GM19455 (cell line): ENCODE data around the gene PTCD1.
A peak's percentile ranks its signal among the peaks of the same experiment; 100 is the strongest.

ENCODE experiments used
- ATAC-seq: cut with Tn5 transposase; IDR thresholded peaks from one replicate; pipeline ENCODE4 v1.9.1; 2021; ENCODE audit not compliant: unreplicated experiment

PTCD1 gene

GRCh38 chr7:99408379-99409191 lies 30.0 kb downstream of the PTCD1 start, which contains the start of the genes BUD31 and PDAP1:
Gene BUD31, plus strand, starts transcription at chr7:99408969. Its CDS starts 2,124 bp downstream, at chr7:99411093.
Gene PDAP1, minus strand, starts transcription at chr7:99408597. Its CDS starts 49 bp downstream, at chr7:99408548.
- peak; percentile 71 for ATAC-seq

GRCh38 chr7:99407872-99408378 lies 30.7 kb downstream of the PTCD1 start:
- ATAC-seq = peak; percentile 9

GRCh38 chr7:99406557-99406956 lies 32.0 kb downstream of the PTCD1 start:
- ATAC-seq = no peak

GRCh38 chr7:99404977-99405320 lies 33.6 kb downstream of the PTCD1 start:
- no peak for ATAC-seq

GRCh38 chr7:99404235-99404976 lies 34.2 kb downstream of the PTCD1 start:
- no peak for ATAC-seq

- no peak for ATAC-seq
These were observed 34.8 kb downstream of the PTCD1 start for GRCh38 chr7:99403764-99404163.

- ATAC-seq = no peak
These were observed 35.7 kb downstream of the PTCD1 start for GRCh38 chr7:99402854-99403253.

- ATAC-seq = no peak
These were observed 39.0 kb downstream of the PTCD1 start for GRCh38 chr7:99399597-99399996.

- ATAC-seq = no peak
These were observed 39.6 kb downstream of the PTCD1 start for GRCh38 chr7:99398891-99399445.

- no peak for ATAC-seq
These were observed 41.2 kb downstream of the PTCD1 start for GRCh38 chr7:99397297-99397983.

- ATAC-seq = no peak
These were observed 41.9 kb downstream of the PTCD1 start for GRCh38 chr7:99396418-99397296.

- ATAC-seq = no peak
These were observed 42.8 kb downstream of the PTCD1 start for GRCh38 chr7:99395616-99396327.

GRCh38 chr7:99394188-99394502 lies 44.5 kb downstream of the PTCD1 start:
- ATAC-seq = no peak

- ATAC-seq = no peak
These were observed 45.0 kb downstream of the PTCD1 start for GRCh38 chr7:99393355-99394187.

GRCh38 chr7:99392659-99393354 lies 45.8 kb downstream of the PTCD1 start:
- peak; percentile 49 for ATAC-seq

GRCh38 chr7:99392046-99392445 lies 46.6 kb downstream of the PTCD1 start:
- ATAC-seq = no peak

GRCh38 chr7:99390941-99391602 lies 47.5 kb downstream of the PTCD1 start:
- ATAC-seq = no peak

- ATAC-seq = no peak
These were observed 48.8 kb downstream of the PTCD1 start for GRCh38 chr7:99389772-99390171.
